Stimulated activated CD8-positive, alpha-beta memory T cell treated with anti-CD3 and anti-CD28 coated beads, Interleukin-4, amount 100 ng/mL, for 1 hour (primary cell): Measurements from ENCODE around the gene MUC22.
"Not testable (repeated sequence)": the region's sequence is repeated elsewhere in the genome, so short reads cannot be mapped to it uniquely, and the experiment has no call there.

Source experiments
- DNase-seq, 2 donors: peaks; one replicate each; pipeline ENCODE4 v3.0.0-alpha.2; 2020; ENCODE audit warnings: low read depth in 2 of 2, low spot score in 1 of 2

Gene MUC22

DNA sequence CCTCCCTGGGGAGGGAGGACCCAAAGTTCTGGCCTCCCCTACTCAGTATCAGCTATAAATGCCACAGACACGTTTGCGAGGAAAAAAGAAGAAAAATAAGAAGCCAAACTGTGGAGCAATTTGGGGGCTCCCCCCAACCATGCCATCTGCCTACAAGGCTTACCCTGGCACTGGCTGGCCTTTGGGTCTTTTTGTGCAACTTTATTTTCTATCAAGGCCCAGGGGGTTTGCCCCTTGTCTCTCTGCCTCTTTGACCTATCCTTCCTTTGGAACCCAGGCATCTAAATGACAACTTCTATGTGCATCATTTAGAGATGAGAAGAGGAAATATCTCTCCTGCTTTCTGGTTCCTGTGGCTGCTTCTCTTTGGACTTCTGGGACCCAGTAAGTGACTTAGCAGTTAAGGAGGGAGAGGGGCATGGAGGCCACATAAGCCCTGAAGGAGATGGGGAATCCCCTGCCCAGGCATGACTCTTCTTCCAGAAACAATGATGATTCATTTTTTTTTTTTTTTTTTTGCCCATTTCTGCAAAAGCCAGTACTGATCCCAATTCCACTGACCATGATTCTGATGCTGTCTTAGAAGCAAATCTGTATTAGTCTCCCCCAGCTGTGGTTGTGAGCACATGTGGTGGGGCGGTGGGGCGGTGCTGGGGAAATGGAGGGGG lies at the start of gene MUC22:
Gene MUC22 (plus strand): TSS at position 82 of the 668 bp plus-strand sequence. CDS start 233 bp downstream, at position 315.
- DNase-seq = no peak

DNA sequence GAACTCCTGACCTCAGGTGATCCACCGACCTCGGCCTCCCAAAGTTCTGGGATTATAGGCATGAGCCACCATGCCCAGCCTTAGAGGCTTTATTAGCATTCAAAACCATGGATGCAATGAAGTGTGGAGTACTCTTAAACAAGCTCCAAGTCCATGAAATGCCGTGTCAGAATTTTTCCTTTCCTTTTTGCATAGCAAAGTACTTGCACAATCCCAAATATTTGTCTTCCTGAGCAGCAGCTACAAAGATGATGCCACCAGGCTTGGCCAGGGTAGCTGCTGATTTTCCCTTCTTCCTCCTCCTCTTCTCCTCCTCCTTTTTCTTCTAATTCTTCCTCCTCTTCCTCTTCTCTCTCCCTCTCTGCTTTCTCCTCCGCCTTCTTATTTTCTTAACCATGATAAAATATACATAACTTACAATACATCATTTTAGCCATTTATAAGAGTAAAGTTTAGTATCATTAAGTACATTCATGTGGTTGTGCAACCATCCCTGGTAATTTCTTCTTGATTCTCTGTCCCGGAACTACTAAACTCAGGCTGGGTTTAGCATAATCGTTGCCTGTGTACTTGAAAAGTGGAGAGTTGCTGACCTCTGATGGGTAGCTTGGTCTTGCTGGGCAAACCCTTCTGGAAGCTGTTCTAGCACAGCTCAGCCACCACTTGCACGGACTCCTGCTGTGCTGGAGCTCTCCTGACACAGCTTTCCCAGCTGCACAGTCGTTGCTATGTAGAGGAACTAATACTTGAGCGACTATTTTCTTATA lies 49.2 kb upstream of the MUC22 start:
- DNase-seq = no peak

DNA sequence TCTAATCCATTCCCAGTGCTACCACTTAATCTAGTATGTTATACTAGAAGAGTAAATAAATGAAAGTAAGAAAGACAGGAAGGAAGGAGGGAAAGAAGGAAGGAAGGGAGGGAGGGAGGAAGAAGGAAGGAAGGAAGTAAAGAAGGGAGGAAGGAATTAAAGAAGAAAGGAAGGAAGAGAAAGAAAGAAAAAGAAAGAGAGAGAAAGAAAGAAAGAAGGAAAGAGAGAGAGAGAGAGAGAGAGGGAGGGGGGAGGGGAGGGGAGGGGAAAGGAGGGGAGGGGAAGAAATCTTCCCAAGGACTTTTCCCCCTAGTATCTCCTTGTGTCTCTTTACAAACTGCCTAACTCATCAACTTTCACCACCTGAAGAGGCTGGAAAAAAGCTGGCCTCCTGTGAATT lies 47.6 kb upstream of the MUC22 start:
- DNase-seq = no peak

DNA sequence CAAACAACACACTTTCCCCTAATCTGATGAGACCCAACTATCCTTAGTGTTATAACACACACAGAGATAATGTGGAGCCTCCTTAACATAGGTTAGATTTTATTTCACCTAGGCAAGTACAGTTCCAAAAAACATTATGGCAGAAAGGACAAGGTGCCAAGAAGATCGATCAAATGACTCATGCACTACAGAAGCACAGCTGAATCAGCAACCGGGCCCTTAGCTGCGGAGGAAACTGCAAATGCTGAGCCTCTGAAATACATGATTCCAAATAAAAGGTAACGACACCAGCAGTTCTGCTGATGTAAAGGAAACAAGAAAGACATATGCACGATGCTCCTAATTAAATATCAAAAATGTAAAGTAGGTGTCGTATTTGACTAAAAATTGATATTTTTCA lies 46.6 kb upstream of the MUC22 start:
- DNase-seq = no peak

DNA sequence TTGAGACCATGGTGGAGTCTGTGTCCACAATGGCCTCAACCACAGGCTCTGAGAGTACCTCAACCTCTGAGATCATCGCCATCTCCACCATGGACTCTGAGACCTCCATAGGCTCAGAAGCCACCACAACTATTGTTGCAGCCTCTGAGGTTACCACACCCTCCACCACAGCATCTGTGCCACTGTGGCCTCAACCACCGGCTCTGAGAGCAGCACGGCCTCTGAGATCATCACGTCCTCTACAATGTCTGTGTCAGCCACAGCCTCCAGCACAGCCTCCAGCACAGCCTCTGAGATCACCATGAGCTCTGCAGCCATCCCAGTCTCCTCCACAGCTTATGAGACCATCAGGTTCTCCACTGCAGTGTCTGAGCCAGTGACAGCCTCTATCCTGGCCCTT lies 46.2 kb upstream of the MUC22 start:
- no peak for DNase-seq

DNA sequence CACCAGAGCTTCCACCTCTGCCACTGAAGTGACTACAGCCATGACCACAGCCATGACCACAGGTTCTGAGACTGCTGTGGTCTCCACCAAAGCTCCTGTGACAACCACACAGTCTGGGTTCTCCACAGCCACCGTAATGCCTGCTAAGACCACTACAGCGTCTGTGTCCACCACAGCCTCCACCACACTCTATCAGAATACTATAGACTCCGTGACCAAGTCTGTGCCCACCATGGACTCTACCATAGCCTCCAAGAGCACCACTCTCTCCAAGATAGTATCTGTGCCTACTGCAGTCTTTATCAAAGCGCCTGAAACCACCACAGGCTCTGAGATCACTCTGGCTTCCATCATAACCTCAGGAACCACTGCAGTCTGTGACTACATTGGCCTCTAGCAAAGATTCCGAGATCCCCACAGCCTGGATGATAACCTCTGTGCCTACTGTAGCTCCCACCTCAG lies 45.1 kb upstream of the MUC22 start:
- no peak for DNase-seq

DNA sequence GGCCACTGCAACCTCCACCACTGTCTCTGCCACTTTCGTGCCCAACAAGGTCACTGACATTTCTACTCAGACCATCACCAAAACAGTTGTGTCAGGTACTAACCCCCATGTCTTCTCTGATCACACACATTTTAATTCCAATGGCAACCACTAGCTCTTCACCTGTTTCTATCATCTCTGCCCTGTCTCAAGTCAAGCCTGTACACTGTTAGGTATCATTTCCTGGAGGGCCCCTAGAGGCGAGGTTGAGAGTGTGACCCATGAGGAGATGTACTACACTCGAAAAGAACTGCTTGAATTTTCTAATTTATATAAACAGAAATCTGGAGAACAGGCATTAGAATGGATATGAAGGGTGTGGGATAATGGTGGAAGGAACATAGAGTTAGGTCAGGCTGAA lies 44.1 kb upstream of the MUC22 start:
- DNase-seq = no peak

DNA sequence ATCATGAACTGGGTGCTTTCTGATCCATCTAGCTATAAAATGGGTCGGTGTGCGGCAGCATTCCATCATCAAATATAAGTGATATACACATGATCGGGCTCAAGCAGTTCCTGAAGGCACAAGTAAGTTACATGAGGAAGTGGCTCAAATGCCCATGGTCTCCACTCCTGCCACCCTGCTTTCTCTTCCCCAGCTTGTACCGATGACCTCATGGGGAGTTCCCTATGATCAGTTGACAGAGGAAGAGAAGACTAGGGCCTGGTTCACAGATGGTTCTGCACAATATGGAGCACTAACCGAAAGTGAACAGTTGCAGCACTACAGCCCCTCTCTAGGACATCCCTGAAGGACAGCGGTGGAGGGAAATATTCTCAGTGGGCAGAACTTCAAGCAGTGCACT lies 41.1 kb upstream of the MUC22 start:
- not testable (repeated sequence) for DNase-seq

DNA sequence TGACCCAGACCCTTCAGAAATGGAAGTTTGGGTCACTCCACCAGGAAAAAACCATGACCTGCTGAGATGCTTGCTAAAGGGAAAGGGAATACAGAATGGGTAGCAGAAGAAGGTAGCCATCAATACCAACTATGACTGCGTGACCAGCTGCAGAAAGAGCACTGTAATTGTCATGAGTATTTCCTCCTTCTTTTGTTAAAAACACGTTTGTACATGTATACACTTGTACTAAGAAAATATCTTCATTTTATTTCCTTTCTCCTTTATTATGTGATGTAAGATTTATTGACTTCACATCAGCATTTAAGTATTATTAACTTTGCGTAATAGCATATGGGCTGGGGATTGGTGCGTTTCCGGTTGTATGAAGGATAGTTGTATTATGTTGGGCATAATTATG lies 39.3 kb upstream of the MUC22 start:
- DNase-seq = no peak

DNA sequence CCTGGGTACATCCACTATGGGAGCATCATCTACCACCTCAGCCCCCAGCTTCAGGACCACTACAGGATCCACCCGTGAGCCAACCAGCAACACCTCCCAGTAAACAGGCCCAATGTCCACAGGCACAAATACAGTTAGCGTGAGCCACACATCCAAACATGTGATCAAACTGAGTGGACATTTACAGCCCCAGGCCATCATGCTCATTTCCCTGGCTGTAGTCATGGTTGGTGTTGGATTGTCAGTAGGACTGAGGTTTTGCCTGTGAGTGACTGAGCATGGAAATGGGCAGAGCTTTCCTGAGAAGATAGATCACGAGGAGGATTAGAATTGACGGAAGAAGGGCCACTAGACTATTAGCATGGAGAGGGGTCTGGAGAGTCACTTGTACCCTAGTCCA lies 37.5 kb upstream of the MUC22 start:
- DNase-seq = no peak

DNA sequence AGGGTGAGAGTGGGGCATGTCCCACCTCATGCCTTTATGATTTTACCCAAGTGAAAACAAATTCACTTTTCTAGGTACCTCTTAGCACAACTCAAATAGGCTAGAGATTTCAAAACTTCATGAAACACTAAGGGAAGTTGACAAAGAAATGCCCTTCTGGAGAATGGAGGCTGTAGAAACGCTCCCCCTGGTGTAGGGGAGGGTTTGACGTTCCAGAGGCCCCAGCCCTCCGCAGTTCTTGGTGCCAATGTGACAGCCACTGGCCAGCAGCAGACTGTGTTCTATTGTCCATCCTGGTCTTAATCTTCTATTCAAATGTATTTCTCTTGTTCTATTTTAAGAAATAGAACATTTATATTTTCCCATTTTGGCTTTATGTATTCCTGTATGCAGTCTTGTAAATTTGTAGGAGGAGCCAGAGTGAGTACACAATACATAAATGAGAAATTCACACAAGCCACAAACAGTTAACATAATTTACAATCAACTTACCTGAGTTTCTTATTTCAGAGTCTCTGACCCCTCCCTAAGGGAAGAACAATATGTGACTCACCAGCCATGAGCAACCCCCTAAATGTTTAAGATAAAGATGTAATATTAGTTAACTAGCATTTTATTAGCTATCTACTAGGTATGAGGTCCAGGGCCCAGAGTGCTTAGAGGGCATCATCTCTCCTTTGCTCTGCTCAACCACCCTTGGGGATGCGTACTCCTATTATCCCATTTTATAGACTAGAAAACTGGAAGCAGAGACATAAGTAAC lies 35.6 kb upstream of the MUC22 start:
- DNase-seq = no peak

DNA sequence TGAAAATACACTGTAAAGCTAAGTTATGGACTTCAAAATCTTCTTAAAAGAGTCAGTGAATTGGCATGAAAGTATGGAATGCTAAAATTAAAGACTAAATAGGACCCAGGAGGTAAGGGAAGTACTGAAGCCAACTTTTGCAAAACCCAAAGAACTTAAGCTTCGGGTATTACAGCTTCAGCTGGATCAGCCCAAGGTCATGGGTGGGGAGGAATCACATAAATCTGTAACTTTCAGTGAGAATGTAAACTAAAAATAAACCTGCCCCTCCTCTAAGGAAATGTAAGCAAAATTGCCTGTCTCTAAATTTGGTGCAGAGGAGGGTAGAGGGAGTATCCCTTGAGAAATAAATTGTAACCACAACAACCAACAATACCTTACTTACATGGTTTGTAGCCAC lies 31.1 kb upstream of the MUC22 start:
- DNase-seq = no peak

DNA sequence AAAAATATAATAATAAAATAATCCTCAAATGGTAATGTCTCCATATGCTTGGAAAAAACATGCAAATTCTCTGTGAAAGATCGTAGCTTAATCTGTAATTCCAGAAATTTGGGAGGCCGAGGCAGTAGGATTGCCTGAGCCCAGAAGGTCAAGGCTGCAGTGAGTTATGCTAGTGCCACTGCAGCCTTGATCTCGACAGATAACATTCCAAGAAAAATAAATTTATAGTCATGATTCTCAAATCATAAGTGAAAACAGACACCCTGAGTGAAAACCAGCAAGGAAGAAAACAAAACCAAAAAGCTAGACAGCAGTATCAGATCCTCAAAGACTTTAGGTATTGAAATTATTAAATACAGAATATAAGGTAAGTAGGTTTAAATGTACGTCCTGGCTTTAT lies 30.6 kb upstream of the MUC22 start:
- no peak for DNase-seq

DNA sequence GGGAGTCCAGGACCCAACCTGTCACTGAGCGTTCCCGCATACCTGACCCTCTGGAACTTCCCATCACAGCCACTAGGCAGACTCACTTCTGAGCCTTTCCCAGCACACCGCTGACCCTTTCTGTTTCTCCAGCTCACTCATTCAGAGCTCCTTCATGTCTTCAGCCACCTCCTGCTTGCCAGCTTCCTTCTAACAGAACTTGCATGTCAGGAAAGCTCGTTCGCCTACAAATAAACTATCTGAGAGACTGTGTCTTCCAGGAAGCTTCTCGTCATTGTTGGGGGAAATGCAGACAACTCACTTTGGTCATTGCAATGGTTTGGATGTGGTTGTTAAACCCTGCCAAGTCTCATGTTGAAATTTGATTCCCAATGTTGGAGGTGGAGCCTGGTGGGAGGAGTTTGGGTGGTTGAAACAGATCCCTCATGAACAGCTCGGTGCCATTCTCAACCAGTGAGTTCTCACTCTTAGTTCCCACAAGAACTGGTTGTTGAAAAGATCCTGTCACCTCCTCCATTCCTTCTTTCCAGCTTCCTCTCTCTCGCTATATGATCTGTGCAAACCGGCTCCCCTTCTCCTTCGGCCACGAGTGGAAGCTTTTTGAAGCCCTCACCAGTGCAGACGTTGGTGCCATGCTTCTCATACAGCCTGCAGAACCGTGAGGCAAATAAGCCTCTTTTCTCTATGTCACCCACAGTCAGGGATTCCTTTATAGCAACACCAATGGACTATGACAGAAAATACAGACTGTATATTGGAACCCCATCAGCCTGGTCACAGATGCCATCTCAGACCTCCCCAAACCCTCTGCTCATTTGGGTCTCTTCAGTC lies 28.1 kb upstream of the MUC22 start:
- no peak for DNase-seq

DNA sequence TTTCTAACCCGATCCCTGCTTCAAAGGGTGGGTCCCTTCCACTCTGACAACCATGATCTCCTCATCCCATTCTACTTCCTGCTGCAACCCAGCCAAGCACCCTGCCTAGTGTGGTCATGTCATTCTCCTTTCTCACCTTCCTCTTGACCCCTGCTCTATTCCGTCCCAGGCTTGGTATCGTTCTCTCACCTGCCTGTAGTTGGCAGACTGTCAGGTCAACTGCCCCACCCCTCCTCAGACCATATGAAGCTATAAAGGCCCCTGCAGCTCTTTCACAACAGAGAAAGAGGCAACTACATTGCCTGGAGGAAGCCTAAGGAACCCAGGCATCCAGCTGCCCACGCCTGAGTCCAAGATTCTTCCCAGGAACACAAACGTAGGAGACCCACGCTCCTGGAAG lies 26.8 kb upstream of the MUC22 start, which contains the start of gene MUC21:
Gene MUC21 (plus strand): TSS at position 280 of the 400 bp plus-strand sequence. CDS start 241 bp downstream, outside the sequence.
- DNase-seq = no peak

DNA sequence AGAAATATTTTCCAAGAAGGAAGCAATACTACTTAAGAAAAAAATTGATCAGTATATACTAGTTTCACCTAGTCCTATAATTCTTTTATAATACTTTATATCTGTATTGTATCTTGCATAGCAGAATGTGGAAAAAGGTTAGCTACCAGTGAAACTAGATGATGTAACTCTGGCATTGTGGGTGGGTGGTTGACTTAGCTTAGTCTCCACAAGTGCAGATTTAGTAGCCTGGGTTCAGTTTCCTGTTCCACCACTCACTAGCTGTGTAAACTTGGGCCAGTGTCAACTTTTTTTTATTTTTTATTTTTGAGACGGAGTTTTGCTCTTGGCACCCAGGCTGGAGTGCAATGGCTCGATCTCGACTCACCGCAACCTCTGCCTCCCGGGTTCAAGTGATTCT lies 24.8 kb upstream of the MUC22 start:
- no peak for DNase-seq

DNA sequence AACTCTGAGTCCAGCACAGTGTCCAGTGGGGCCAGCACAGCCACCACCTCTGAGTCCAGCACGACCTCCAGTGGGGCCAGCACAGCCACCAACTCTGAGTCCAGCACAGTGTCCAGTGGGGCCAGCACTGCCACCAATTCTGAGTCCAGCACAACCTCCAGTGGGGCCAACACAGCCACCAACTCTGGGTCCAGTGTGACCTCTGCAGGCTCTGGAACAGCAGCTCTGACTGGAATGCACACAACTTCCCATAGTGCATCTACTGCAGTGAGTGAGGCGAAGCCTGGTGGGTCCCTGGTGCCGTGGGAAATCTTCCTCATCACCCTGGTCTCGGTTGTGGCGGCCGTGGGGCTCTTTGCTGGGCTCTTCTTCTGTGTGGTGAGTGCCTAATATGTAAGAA lies 23.0 kb upstream of the MUC22 start:
- DNase-seq = no peak

DNA sequence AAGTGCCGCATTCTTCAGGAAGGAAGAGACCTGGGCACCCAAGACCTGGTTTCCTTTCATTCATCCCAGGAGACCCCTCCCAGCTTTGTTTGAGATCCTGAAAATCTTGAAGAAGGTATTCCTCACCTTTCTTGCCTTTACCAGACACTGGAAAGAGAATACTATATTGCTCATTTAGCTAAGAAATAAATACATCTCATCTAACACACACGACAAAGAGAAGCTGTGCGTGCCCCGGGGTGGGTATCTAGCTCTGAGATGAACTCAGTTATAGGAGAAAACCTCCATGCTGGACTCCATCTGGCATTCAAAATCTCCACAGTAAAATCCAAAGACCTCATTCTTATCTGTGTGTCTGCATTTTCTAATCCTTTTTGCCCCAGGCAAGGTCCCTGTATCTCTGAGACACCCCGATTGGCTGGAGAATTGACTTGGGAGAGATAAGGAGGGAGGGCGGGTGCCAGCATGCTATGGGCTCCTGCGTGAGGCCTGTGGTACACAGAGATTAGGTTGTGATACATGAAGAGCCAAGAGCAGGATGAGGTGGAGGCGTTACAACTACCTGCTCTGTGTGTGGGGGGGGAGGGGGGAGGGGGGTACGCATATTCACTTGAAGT lies 22.0 kb upstream of the MUC22 start:
- DNase-seq = no peak

DNA sequence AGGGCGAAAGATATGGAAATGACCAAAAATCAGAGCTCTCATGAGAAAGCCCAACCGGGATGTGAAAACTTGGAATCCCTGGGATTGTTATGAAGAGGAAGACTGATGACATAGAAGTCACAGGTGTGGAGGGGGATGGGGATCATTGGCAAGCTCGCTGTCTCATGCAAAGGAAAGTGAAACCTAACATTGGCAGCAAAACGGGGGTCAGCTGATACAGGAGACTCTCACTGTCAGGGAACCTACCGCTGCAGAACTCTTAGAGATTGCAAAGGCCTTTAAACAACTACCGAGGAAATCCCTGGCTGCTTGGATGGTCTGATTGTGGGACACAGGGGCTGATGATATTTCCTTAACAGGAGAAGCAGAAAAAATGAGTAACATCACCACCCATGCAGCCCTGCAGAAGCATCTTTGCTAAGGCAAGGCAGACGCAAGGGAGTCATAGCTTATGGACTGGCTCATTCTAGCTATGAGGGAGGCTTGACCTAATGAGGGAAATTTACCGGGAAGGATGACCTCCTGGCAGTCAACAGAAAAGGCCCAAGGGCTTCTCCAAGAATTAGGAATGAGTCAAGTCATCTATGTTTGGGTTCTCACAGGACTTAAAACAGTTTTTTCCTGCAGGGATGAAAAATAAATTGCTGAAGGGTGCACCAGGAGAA lies 19.7 kb upstream of the MUC22 start:
- no peak for DNase-seq

DNA sequence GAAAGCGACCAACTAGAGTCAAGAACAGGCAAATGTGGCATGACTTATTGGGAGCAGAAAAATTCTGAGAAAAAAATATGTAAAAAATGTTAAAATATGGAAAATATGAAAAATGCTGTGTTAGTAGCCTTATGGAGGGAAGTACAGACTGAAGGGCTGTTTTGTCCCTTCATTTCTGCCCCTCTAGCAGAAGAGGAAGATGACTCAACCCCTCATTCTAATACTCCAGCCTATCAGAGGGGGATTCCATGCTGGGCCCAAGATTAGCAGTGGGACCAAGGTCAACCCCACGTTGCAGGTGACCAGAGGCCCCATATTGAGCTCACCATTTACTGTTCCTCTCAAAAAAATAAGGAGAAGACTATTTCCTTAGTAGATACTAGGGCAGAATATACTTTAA lies 18.4 kb upstream of the MUC22 start:
- no peak for DNase-seq
